Fibroblast of peridontal ligament (primary cell): ENCODE data around the gene OTUB2.
"Not testable (repeated sequence)": the region's sequence is repeated elsewhere in the genome, so short reads cannot be mapped to it uniquely, and the experiment has no call there.

Experiments used
- DNase-seq: peaks from one replicate; pipeline ENCODE4 v3.0.0-alpha.2; 2010; ENCODE audit errors: extremely low read depth

OTUB2 gene

GRCh38 chr14:94056579-94057308 lies 30.6 kb downstream of the OTUB2 start:
- DNase-seq: no peak

DNA sequence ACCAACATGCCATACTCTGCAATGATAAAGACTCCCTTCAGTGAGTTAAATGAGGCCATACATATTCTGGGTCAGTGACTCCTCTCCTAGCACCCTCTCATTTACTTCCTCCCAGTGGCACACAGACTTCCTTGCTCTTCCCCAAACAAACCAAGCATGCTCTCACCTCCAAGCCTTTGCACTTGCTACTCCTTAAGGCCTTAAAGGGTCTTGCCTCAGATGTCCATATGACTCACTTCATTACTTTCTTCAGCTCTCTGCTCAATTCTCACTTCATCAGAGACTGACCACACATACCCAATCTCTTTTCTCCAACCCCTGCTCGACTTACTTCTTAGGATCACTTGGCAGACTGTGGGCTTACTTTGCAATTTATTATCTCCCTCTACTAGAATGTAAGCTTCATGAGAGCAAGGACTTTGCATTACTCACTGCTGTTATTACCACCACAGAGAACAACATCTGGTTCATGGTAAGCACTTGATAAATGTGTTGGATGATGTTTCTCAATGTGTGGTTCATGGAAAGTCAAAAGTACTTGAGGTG lies 32.1 kb downstream of the OTUB2 start:
- no peak for DNase-seq

DNA sequence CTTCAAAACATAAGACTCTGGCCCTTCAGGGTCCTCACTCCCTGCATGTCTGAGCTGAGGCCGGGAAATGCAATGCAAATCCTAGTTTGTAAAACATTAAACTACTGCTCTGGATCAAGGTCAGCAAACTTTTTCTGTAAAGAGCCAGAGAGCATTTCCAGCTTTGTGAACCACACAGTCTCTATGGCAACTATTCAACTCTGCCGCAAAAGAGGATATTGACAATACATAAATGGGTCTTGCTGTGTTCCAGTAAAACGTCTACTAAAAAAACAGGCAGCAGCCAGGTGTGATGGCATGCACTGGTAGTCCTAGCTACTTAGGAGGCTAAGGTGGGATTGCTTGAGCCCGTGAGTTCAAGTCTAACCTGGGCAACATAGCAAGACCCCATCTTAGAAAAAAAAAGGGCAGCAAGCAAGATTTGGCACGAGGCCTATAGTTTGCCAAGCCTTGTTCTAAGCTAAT lies 32.6 kb downstream of the OTUB2 start:
- DNase-seq: no peak

- no peak for DNase-seq
Observed at GRCh38 chr14:94059998-94060397, 33.9 kb downstream of the OTUB2 start.

GRCh38 chr14:94062344-94062940 lies 36.3 kb downstream of the OTUB2 start:
- DNase-seq: peak; percentile 23

DNA sequence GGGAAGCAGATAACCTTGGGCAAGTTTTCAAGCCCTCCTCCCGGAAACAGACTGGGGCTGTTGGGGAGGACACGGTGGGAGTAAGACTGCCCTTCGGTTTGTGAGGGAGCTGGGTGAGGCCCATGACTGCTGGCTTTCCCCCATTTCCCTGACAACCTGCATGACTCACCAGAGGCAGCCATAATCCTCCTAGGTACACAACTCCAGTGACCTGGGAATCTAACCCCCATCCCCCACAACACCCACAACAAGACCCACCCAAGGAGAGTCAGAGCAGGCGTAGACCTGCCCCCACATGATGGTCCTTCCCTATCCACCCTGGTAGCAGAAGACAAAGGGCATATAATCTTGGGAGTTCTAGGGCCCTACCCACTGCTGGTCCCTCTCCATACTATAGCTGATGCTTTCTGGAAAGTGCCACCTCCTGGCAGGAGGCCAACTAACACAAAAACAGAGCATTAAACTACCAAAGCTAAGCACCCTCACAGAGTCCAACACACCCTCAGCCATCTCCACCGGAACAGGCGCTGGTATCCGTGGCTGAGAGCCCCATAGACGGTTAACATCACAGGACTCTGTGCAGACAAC lies 40.0 kb downstream of the OTUB2 start:
- DNase-seq: no peak

GRCh38 chr14:94072076-94072475 lies 45.9 kb downstream of the OTUB2 start:
- DNase-seq: not testable (repeated sequence)

- no peak for DNase-seq
Observed at GRCh38 chr14:94074534-94074933, 48.4 kb downstream of the OTUB2 start.

- no peak for DNase-seq
Observed at GRCh38 chr14:94075008-94075407, 48.9 kb downstream of the OTUB2 start.

GRCh38 chr14:94077111-94077821 lies 51.1 kb downstream of the OTUB2 start:
- DNase-seq: peak; percentile 6

DNA sequence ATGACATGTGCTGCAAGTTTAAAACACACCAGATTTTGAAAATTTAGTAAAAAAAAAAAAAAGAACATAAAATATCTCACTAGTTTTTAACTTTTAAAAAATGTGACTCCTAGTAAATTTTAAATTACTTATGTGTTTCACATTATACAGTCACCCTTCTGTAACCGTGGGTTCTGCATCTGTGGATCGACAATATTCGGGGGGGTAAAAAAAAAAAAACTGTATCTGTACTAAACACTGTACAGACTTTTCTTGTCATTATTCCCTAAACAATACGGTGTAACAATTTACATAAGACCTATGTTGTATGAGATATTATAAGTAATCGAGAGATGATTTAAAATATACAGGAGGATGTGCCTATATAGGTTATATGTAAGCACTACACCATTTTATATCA lies 51.7 kb downstream of the OTUB2 start:
- DNase-seq: no peak

DNA sequence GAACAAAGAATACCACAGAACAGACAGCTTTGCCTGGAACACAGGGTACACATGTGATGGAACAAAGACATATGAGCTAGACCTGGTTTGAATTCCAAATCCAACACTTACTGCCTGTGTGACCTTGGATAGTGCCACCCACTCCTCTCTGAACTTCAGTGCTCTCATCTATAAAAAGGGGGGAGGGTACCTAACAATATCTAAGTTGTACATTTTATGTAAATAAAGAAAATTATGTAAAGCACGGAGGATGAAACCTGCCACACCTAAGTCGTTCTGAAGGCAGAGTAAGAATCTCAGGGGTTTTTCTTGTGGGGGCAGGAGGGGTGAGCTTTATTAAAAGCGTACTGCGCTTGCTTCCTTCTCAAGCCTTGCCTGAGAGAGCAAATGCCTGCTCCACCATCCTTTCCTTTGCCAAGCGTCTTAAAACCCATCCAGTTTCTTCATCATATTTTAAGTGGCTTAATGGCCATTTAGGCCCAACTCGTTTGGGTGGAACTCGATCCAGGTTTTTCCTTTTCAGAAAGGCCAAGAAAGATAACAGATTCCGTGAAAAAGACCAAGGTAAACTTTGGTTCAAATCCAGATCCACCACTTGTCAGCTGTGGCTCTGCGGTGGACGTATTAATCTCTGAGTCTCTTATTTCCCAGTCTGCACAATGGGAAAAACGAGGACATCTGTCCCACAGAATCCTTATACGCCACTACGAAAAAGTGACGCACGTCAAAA lies 53.9 kb downstream of the OTUB2 start:
- DNase-seq: peak; percentile 49

DNA sequence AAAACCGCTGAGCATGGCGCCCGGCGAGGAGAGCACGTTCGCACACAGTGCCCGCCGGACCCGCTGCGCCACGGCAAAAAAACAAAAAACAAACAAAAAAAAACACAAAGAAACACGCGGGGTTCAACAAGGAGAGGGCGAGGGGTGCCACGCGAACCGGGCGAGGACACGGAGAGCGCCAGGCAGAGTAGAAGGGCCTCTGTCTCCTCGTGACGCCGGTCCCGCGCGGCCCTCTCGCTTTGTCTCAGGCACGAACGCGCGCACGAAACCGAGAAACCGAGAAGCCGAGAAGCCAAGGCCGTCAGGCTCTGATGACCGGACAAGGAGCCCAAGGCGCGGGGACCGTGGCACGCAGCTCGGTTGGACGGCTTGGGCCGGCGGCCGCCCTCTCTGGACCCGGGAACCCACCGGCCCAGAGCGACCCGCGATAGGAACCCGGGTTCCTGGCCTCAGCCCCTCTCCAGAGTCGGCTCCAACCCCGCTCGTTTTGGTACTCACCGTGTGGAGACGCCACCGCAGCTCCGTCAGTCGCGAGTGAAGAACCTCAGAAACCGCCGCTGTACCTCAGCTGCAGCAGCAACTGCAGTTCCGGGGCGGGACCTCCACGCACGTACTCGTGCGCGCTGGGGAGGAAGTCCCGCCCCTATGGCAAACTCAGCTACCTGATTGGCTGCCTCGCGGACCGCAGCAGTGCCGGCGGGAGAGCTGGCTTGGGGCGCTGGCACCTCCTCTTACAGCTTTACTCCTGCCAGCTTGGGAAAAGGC lies 54.7 kb downstream of the OTUB2 start, which contains the start of the genes DDX24 and IFI27L1:
TSS of gene DDX24 (minus strand) at position 582 of the 765 bp plus-strand sequence. CDS start 1,460 bp downstream, outside the sequence.
TSS of gene IFI27L1 (plus strand) at position 690 of the 765 bp plus-strand sequence. CDS start 15,628 bp downstream, outside the sequence.
- DNase-seq: peak; percentile 92

- DNase-seq: no peak
Observed at GRCh38 chr14:94081386-94081820, 55.3 kb downstream of the OTUB2 start.

DNA sequence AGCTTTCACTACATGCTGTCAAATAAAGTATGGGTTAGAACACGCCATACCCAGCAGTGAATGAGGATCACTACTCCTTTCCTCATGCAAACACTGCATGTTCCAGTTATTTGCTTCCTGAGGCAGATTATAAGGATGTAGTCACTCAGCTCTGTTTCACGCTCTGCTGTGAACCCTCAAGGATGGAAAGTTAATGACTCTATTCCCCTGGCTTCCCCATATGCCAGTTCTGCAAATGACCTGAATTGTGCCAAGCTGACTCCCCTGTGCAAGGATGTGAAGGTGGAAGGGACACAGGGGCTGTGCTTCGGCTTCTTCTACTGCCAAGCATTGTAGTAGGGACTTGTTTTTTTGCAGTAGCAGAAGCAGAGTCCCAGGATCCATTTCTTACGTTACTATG lies 61.8 kb downstream of the OTUB2 start:
- DNase-seq: no peak

DNA sequence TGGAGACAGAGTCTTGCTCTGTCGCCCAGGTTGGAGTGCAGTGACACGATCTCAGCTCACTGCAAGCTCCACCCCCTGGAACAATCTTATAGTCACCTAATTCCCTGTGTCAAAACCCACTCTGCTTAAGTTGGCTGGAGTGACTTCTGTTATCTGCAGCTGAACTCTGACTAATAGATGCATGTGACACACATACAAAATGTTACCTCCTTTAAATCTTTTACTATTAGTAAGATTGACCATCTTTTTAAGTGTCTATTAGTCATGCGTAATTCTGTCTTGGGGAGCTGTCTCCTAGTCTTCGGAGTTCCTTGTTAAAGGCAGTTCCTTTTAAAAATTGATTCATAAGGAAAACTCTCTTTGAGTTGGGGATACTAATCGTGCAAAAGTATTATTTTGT lies 62.4 kb downstream of the OTUB2 start:
- DNase-seq: no peak

GRCh38 chr14:94089479-94089878 lies 63.3 kb downstream of the OTUB2 start:
- no peak for DNase-seq

- no peak for DNase-seq
Observed at GRCh38 chr14:94093418-94093817, 67.3 kb downstream of the OTUB2 start.

DNA sequence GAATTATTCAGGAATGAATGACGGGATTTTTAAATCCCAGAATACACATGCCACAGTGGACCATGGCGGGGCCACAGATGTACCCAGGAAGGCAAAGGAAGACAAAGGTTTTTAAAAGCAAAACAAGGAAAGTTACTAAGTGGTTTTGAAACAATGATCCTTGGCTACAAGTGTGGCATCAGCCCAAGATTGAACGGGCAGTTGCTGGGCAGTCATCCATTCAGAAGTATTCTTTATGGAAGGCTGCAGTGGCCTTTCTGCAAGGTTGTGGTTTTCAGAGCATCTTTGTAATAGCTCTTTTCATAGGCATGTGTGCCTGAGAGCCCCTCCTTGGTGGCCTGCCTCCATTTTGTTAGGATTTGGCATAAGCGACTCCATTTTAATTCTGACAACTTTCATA lies 71.0 kb downstream of the OTUB2 start:
- DNase-seq: peak; percentile 23
